HG03280 (cell line): ENCODE results near the gene TRABD2B.

Experiments
- ATAC-seq: cut with Tn5 transposase; IDR thresholded peaks from one replicate; pipeline ENCODE4 v1.9.1; 2021; ENCODE audit warnings: mild to moderate bottlenecking, moderate library complexity; ENCODE audit not compliant: unreplicated experiment

Gene TRABD2B

DNA sequence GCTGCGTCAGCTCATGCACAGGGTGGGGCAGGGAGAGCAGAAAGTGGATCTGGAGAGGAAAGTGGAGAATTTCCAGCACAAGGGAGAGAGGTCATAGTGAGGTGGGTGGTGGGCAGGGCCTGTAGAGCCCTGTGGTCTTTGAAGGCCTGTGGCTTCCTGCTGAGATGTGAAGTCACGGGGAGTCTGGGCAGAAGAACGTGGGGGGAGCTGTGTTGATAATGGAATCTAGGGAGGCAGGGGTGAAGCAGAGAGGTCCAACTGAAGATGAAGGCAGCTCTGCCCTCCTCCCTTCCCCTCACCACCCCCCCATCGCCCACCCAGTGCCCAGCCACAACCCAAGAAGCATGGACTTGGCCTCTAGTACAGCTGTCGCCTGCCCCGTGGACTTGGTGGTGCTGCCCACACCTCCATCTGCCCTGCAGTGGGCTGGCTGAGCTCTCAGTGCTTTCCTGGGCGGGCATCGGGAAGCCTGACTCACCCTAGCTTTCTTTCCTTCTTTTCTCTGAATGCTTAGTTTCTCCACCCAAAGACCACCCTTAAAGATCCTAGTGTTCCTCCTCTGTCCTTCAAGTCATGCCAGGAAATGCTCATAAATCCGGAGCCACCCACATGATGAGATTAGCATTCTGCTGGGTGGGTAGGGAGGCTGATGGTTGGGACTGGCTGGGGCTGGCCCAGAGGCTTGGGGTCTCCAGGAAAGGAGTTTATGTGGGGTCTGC, 186.1 kb downstream of the TRABD2B start:
- ATAC-seq, result no peak

DNA sequence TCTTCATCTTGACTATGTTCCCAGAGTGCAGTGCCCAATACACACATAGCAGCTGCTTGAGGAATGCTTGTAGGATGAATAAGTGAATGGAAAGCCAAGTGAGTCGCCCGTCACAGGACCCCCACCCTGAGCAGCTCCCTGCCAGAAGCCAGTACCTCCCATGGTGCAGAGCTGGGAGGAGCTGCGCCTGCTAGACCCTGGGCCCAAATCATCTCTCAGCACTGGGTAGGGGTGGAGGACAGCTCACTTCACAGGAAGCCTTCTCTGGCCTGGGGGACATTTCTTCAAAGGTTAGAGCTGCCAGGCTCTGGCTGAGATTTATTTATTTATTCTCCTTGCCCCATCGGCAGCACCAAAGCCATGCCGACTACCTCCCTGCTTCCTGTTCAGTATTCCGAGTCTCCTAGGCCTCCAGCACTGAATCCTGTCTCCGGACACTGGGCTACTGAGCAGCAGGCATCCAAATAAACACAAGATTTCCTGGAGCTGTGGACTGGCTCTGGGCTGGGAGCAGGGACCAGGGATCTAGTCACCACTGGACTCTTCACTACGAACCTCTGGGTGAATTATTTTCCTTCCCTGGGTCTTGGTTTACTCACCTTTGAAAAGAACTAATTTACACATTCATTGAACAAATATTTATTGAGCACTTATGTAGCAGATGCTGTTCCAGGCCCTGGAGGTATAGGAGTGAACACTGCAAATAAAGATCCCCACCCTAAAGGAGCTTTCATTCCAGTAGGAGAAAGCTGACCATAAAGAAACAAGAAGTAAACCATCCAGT, 187.7 kb downstream of the TRABD2B start:
- no peak for ATAC-seq

DNA sequence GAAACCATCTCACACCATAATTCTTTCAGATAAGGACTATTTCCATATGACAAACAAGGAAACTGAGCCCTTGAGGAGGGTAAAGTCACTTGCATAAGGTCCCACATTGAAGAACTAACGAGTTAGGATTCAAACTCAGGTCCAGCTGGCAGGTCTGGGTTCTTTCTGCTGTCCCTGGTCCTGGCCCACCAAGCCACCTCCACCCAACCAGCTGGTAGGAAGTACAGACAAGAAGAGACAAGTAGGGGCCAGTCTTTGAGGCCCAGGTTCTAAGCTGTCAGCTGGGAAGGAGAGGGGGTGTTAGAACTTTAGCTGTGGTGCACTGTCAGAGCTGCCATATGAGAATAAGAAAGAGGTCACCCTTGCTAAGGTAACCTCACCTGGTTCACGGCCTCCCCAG, 188.6 kb downstream of the TRABD2B start:
- ATAC-seq, result no peak

DNA sequence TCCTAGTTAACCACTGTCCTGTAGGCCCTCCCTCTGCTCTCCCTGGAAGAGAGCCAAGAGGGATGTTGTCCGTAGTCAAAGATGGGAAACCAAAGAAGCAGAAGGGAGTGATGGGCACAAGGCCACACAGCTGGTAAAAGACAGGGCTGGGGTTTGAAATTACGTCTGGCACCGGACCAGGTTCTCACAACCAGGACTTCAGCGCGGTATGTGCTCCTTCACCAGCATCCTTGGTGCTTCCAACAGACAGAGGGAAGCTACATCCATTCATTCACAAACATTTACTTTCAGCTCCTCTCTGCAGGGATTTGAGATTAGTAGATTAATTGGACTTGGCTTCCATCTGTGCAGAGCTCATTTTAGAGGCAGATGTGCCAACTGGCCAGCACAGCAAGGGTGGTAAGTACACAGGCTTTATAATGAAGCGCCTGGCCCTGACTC, 191.2 kb downstream of the TRABD2B start:
- ATAC-seq, result no peak

- no peak for ATAC-seq
These were observed 192.2 kb downstream of the TRABD2B start for GRCh38 chr1:47805018-47805417.

DNA sequence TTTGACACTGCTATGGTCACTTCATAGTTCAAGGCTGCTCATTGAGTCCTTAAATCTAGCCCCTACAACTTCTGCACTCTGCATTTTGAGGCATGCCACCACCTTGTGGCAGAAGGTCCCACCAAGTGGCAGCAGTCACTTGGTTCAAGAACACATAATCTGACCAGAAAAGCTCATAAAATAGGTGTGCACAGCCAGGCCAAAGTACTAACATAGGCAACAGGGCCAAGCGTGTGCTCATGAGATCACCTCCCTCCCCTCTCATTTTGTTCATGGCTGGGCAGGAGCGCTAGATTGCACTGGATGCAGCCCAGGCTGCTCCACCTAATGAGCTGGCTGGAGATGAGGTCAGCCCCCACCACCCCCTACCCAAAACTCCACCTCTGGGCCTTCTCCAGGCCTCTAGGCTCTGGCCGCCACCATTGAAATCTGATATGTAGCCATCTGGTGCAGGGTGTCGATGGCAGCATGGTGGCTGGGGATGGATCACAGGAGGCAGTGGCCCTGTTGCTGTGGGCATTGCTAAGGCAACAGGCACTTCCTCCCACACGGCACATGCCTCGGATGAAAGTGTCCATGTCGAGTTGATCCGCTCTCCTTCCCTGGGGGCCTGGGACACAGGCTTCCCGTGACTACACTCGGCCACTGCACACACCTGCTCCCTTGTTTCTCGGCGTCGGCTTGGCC, 193.2 kb downstream of the TRABD2B start:
- no peak for ATAC-seq

GRCh38 chr1:47797575-47797974, 199.6 kb downstream of the TRABD2B start:
- no peak for ATAC-seq

- no peak for ATAC-seq
These were observed 200.6 kb downstream of the TRABD2B start for GRCh38 chr1:47796626-47797025.

GRCh38 chr1:47795102-47795501, 202.1 kb downstream of the TRABD2B start:
- ATAC-seq, result no peak

- no peak for ATAC-seq
These were observed 202.7 kb downstream of the TRABD2B start for GRCh38 chr1:47794530-47794929.

- ATAC-seq, result no peak
These were observed 203.1 kb downstream of the TRABD2B start for GRCh38 chr1:47794081-47794480.

DNA sequence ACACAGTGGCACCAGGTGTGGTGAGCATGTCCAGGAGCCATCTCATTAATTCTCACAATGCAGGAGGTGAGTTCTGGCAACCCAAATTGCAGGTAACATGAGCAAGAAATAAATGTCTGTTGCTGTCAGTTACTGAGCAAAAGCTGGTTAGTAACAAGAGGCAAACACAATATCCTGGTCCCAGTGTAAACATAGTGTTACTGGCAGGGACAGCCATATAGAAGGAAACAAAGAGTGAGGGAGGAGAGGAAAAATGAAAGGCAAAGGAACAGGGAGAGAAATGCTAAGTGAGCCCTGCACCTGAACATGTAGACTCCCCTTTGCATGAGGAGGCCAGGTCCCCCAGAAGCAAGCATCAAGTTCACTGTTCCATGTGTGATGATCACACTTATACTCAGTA, 203.6 kb downstream of the TRABD2B start:
- no peak for ATAC-seq

GRCh38 chr1:47792779-47793178, 204.4 kb downstream of the TRABD2B start:
- no peak for ATAC-seq

DNA sequence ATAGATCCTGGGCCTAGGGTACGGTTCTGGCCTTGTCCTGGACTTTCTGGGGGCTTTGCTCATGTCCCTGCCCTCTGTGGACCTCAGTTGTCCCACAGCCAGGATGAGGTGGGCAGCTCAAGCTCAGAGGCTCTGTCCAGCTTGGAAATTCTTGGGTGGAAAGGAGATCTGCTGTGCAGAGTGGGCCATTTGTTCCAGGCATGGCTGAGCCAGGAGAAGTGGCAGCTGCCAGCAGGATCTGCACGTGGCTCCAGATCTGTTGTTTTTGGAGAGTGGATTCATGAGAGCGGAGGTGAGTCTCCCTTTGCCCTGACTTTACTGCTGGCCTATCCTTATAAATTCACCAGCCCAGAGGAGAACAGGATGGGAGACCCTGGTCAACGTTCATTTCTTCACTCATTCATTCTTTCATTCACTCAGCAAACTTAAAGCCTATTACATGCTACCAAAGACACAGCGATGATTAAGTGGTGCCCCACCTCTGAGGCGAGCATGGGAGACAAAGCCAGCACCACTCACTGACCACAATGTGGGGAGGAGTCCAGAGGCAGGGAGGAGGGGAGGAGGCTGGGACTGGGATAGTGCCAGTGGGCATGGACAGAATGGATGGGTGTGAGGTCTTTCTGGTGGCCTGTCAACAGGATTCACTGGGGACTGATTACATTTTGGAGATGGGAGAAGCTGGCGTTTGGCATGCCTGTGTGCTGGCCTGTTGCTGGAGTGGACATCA, 205.1 kb downstream of the TRABD2B start:
- no peak for ATAC-seq

DNA sequence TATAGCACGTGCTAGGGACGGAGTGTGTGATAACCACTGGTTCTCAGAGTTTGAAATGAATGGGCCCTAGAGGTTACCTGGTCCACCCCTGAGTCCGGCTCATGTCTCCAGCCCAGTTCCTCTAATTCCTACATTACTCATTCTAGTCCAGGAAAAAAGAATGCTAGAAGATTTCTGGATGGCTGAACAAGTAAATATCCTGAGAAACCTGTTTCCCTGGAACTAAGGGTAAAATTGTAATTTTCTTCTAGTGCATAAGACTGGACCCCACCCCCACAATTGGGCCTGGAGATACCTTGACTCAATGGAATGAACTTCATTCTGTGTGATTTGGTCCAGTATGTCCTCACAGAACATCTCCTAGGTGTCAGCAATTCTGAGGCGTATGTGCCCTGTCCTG, 208.4 kb downstream of the TRABD2B start:
- ATAC-seq, result no peak

- no peak for ATAC-seq
These were observed 209.6 kb downstream of the TRABD2B start for GRCh38 chr1:47787560-47787959.

- no peak for ATAC-seq
These were observed 210.9 kb downstream of the TRABD2B start for GRCh38 chr1:47786316-47786715.

- ATAC-seq, result no peak
These were observed 211.5 kb downstream of the TRABD2B start for GRCh38 chr1:47785561-47786271.

DNA sequence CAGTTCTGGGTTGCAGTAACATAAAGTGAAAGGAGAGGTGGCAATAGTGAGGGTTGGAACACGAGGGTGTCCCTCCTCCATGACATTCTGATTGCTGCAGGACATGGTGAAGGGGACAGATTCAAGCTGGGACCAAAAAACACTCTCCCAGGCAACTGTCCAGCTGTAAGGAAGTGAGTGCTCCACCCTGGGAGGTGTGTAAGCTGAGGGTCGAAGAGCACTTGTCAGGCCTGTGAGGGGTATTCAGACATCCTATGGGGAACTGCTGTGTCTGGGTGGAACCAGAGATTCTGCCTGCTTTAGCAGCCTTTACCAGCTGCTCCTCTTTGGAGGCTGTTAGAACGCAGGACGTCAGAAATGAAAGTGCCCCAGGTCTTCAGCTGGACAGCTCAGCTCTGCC, 212.1 kb downstream of the TRABD2B start:
- no peak for ATAC-seq

DNA sequence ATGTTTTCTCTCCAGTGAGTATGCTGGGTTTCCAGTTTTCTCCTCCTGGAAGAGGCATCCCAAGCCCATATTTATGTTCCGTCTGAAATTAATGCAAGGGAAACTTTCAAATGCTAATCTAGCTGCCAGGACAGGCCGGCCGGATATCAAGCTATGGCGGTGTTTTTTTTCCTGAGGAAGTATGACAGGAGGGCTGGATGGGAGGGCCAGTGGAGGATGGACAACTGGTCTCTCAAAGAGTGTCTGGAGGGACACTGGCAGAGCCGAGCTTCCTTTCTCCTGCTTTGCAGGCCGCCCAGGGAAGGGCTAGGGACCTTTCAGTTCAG, 212.7 kb downstream of the TRABD2B start:
- no peak for ATAC-seq
